SK-N-SH treated with all-trans-retinoic acid at 6 μM for 48 hours (cell line): ENCODE measurements around the gene KLHL29.

ENCODE experiments used
- ATAC-seq: fragments of 200-7000 bp; cut with Tn5 transposase; 3 replicates; pipeline ENCODE4 v1.9.1; 2020; ENCODE audit warnings: mild to moderate bottlenecking, moderate library complexity
- BACH2 ChIP-seq: fragments of 250-450 bp; sonication (Bioruptor Pico); IDR thresholded peaks from 2 replicates; pipeline ENCODE4 v1.9.0; 2021; ENCODE audit warnings: mild to moderate bottlenecking, borderline replicate concordance
- CREB5 ChIP-seq: fragments of 250-450 bp; sonication (Bioruptor Pico); IDR thresholded peaks from 2 replicates; pipeline ENCODE4 v1.5.1; 2020; ENCODE audit warnings: low read depth, mild to moderate bottlenecking, moderate library complexity
- CSDC2 ChIP-seq: fragments of 250-450 bp; sonication (Bioruptor Pico); IDR thresholded peaks from 2 replicates; pipeline ENCODE4 v1.5.0; 2020; ENCODE audit warnings: mild to moderate bottlenecking, moderate library complexity
- CSRNP3 ChIP-seq: fragments of 250-450 bp; sonication (Bioruptor Pico); IDR thresholded peaks from 2 replicates; pipeline ENCODE4 v1.5.1; 2021; ENCODE audit warnings: mild to moderate bottlenecking, moderate library complexity
- ESRRG ChIP-seq: fragments of 250-450 bp; sonication (Bioruptor Pico); IDR thresholded peaks from 2 replicates; pipeline ENCODE4 v1.6.1; 2021; ENCODE audit warnings: mild to moderate bottlenecking
- GLIS3 ChIP-seq: fragments of 250-450 bp; sonication (Bioruptor Pico); IDR thresholded peaks from 2 replicates; pipeline ENCODE4 v1.5.0; 2020; ENCODE audit warnings: mild to moderate bottlenecking, moderate library complexity
- ISL1 ChIP-seq: fragments of 250-450 bp; sonication (Bioruptor Pico); IDR thresholded peaks from 2 replicates; pipeline ENCODE4 v2.1.2; 2022; ENCODE audit warnings: mild to moderate bottlenecking, moderate library complexity
- OSR1 ChIP-seq: fragments of 250-450 bp; sonication (Bioruptor Pico); IDR thresholded peaks from 2 replicates; pipeline ENCODE4 v1.8.0; 2022; ENCODE audit warnings: moderate library complexity, mild to moderate bottlenecking, inconsistent platforms
- PATZ1 ChIP-seq: fragments of 250-450 bp; sonication (Bioruptor Pico); IDR thresholded peaks from 2 replicates; pipeline ENCODE4 v1.8.0; 2020; ENCODE audit warnings: mild to moderate bottlenecking, moderate library complexity, borderline replicate concordance
- RARB ChIP-seq: fragments of 250-450 bp; sonication (Bioruptor Pico); IDR thresholded peaks from 2 replicates; pipeline ENCODE4 v1.8.0; 2021; ENCODE audit warnings: mild to moderate bottlenecking, moderate library complexity
- SNAI2 ChIP-seq: fragments of 250-450 bp; sonication (Bioruptor Pico); IDR thresholded peaks from 2 replicates; pipeline ENCODE4 v1.5.0; 2020; ENCODE audit warnings: mild to moderate bottlenecking, moderate library complexity
- TSHZ2 ChIP-seq: fragments of 250-450 bp; sonication (Bioruptor Pico); IDR thresholded peaks from 2 replicates; pipeline ENCODE4 v1.5.0; 2020; ENCODE audit warnings: mild to moderate bottlenecking, moderate library complexity
- ZC3H10 ChIP-seq: fragments of 250-450 bp; sonication (Bioruptor Pico); IDR thresholded peaks from 2 replicates; pipeline ENCODE4 v1.5.1; 2021; ENCODE audit warnings: mild to moderate bottlenecking, moderate library complexity
- ZFP3 ChIP-seq: fragments of 250-450 bp; sonication (Bioruptor Pico); IDR thresholded peaks from 2 replicates; pipeline ENCODE4 v1.5.0; 2020; ENCODE audit warnings: mild to moderate bottlenecking, moderate library complexity
- ZFP30 ChIP-seq: fragments of 450-650 bp; formaldehyde crosslinking; IDR thresholded peaks from 2 replicates; pipeline ENCODE4 v1.5.0; 2022; ENCODE audit warnings: mild to moderate bottlenecking, moderate library complexity
- ZNF565 ChIP-seq: fragments of 450-650 bp; formaldehyde crosslinking; conservative IDR thresholded peaks from 2 replicates; pipeline ENCODE4 v1.5.0; 2020; ENCODE audit warnings: low read depth, mild to moderate bottlenecking, moderate library complexity
- ZNF70 ChIP-seq: fragments of 450-650 bp; formaldehyde crosslinking; IDR thresholded peaks from 2 replicates; pipeline ENCODE4 v1.5.0; 2020; ENCODE audit warnings: mild to moderate bottlenecking, moderate library complexity
- ZNF8 ChIP-seq: fragments of 450-650 bp; formaldehyde crosslinking; IDR thresholded peaks from 2 replicates; pipeline ENCODE4 v1.5.0; 2020; ENCODE audit warnings: mild to moderate bottlenecking, moderate library complexity

The KLHL29 gene

GRCh38 chr2:23418461-23418911 lies 33.5 kb downstream of the KLHL29 start:
- TF ChIP-seq PATZ1 (no peak), TSHZ2 (no peak), ZNF8 (no peak), BACH2 (CRISPR knock-in tag) (no peak), CSDC2 (CRISPR knock-in tag) (peak; percentile 11; the same call in 1 of the 2 replicates), OSR1 (CRISPR knock-in tag) (no peak), ZFP3 (CRISPR knock-in tag) (no peak), RARB (CRISPR knock-in tag) (no peak), GLIS3 (no peak), CREB5 (CRISPR knock-in tag) (no peak), ESRRG (CRISPR knock-in tag) (no peak), ZNF70 (CRISPR knock-in tag) (no peak), ISL1 (peak; percentile 42; the same call in 1 of the 2 replicates), ZC3H10 (CRISPR knock-in tag) (no peak), ZNF565 (CRISPR knock-in tag) (no peak), CSRNP3 (CRISPR knock-in tag) (no peak), SNAI2 (CRISPR knock-in tag) (no peak), ZFP30 (CRISPR knock-in tag) (no peak)
- peak; percentile 70 for ATAC-seq

- no peak for TF ChIP-seq ISL1
- TF ChIP-seq GLIS3, result no peak
- TF ChIP-seq CREB5 (CRISPR knock-in tag), result no peak
- TF ChIP-seq RARB (CRISPR knock-in tag), result no peak
- no peak for TF ChIP-seq CSRNP3 (CRISPR knock-in tag)
- TF ChIP-seq ZFP3 (CRISPR knock-in tag), result peak; percentile 17; the same call in 1 of the 2 replicates
- TF ChIP-seq TSHZ2, result no peak
- ATAC-seq, result peak; percentile 7; the same call in 1 of the 3 replicates
Observed at GRCh38 chr2:23419171-23420090, 34.5 kb downstream of the KLHL29 start.
